Choroid plexus epithelial cell (primary cell): ENCODE data around the gene MRGPRX2.

Experiments used
- DNase-seq: peaks from one replicate; pipeline ENCODE4 v3.0.0-alpha.2; 2010; ENCODE audit warnings: low read depth
- H3K4me3 ChIP-seq: 2 replicates; pipeline ENCODE4 v1.5.1; 2011; ENCODE audit warnings: low read depth, mild to moderate bottlenecking, control low read depth, low read length, moderate library complexity
- TF ChIP-seq, protein P1 (sequence below): conservative IDR thresholded peaks from 2 replicates; pipeline ENCODE4 v1.5.1; 2011; ENCODE audit warnings: low read depth, mild to moderate bottlenecking, control low read depth, inconsistent platforms, low read length, moderate library complexity

Gene MRGPRX2

GRCh38 chr11:19059833-19060232 lies 684 bp downstream of the MRGPRX2 start:
- TF ChIP-seq, protein P1, sequence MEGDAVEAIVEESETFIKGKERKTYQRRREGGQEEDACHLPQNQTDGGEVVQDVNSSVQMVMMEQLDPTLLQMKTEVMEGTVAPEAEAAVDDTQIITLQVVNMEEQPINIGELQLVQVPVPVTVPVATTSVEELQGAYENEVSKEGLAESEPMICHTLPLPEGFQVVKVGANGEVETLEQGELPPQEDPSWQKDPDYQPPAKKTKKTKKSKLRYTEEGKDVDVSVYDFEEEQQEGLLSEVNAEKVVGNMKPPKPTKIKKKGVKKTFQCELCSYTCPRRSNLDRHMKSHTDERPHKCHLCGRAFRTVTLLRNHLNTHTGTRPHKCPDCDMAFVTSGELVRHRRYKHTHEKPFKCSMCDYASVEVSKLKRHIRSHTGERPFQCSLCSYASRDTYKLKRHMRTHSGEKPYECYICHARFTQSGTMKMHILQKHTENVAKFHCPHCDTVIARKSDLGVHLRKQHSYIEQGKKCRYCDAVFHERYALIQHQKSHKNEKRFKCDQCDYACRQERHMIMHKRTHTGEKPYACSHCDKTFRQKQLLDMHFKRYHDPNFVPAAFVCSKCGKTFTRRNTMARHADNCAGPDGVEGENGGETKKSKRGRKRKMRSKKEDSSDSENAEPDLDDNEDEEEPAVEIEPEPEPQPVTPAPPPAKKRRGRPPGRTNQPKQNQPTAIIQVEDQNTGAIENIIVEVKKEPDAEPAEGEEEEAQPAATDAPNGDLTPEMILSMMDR: no peak
- H3K4me3 ChIP-seq: no peak overlapping the region
- no peak for DNase-seq

DNA sequence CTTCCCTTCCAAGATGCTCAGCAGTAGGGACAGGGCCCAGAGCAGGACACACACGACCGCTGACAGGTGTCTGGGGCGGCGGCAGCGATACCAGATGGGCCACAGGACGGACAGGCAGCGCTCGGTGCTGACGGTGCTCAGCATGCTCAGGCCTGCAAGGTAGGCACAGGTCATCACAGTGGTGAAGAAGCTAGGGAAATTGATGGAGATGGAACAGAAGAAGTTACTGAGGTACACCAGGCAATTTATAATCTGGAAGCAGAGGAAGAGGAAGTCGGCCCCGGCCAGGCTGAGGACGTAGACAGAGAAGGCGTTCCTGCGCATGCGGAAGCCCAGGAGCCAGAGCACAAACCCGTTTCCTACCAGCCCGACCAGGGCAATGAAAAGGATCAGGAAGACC lies 4.6 kb downstream of the MRGPRX2 start:
- no peak for DNase-seq
- TF ChIP-seq, protein P1: no peak
- H3K4me3 ChIP-seq: no peak overlapping the region

- TF ChIP-seq, protein P1: no peak
- no peak for DNase-seq
- H3K4me3 ChIP-seq: no peak overlapping the region
These were observed 5.5 kb downstream of the MRGPRX2 start for GRCh38 chr11:19055016-19055415.

DNA sequence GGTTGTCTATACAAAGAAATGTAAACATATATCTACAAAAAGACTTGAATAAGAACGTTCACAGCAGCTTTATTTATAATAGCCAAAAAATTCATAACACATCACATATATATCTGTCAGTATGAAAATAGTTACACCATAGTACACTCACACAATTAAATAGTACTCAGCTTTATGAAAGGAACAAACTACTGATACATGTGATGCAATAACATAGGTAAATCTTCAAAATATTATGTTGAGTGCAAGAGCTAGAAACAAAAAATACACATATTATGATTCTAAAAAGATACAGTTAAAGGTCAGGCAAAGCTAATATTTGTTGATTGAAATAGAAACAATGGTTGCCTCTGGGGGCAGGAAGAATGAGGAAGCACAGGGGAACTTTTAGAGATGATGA lies 6.6 kb downstream of the MRGPRX2 start:
- no peak overlapping the region for H3K4me3 ChIP-seq
- TF ChIP-seq, protein P1: no peak
- DNase-seq: no peak

DNA sequence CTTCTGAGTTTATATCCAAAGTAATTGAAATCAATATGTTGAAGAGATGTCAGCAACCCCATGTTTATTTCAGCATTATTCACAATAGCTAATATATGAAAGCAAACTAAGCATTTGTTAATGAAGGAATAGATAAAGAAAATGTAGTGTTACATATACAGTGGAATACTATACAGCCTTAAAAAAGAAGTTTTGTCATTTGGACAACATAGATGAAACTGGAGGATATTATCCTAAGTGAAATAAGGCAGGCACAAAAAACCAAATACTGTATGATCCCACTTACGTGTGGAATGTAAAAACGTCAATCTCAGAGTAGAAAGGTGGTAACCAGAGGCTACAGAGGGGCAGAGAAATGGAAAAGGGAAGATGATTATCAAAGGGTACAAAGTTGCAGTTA lies 10.2 kb downstream of the MRGPRX2 start:
- DNase-seq: no peak
- H3K4me3 ChIP-seq: no peak overlapping the region
- TF ChIP-seq, protein P1: no peak

- TF ChIP-seq, protein P1: no peak
- H3K4me3 ChIP-seq: no peak overlapping the region
- DNase-seq: no peak
These were observed 11.2 kb downstream of the MRGPRX2 start for GRCh38 chr11:19049351-19049750.

- TF ChIP-seq, protein P1: no peak
- no peak overlapping the region for H3K4me3 ChIP-seq
- DNase-seq: no peak
These were observed 20.5 kb downstream of the MRGPRX2 start for GRCh38 chr11:19040051-19040450.
